Ishikawa (cell line): ENCODE measurements around the gene STEAP3.

Source experiments
- CEBPB ChIP-seq: IDR thresholded peaks from 2 replicates; pipeline ENCODE4 v1.6.1; 2012
- CREB1 ChIP-seq: IDR thresholded peaks from 2 replicates; pipeline ENCODE4 v1.6.1; 2012; ENCODE audit warnings: low read depth
- EGR1 ChIP-seq: IDR thresholded peaks from 2 replicates; pipeline ENCODE4 v1.6.1; 2012
- EP300 ChIP-seq: IDR thresholded peaks from 2 replicates; pipeline ENCODE4 v1.6.1; 2012; ENCODE audit warnings: borderline replicate concordance
- FOXM1 ChIP-seq: IDR thresholded peaks from 2 replicates; pipeline ENCODE4 v1.6.1; 2012; ENCODE audit warnings: low read depth, borderline replicate concordance
- NFIC ChIP-seq: IDR thresholded peaks from 2 replicates; pipeline ENCODE4 v1.6.1; 2012
- RAD21 ChIP-seq: IDR thresholded peaks from 2 replicates; pipeline ENCODE4 v1.6.1; 2012; ENCODE audit warnings: low read depth
- TAF1 ChIP-seq: IDR thresholded peaks from 2 replicates; pipeline ENCODE4 v1.6.1; 2012; ENCODE audit warnings: low read depth, mild to moderate bottlenecking
- TCF12 ChIP-seq: IDR thresholded peaks from 2 replicates; pipeline ENCODE4 v1.6.1; 2012; ENCODE audit warnings: low read depth
- TEAD4 ChIP-seq: IDR thresholded peaks from 2 replicates; pipeline ENCODE4 v1.6.1; 2012
- YY1 ChIP-seq: IDR thresholded peaks from 2 replicates; pipeline ENCODE4 v1.6.1; 2012; ENCODE audit warnings: low read depth
- ZBTB7A ChIP-seq: IDR thresholded peaks from 2 replicates; pipeline ENCODE4 v1.6.1; 2012; ENCODE audit warnings: low read depth
- TF ChIP-seq, protein P1 (sequence below): IDR thresholded peaks from 2 replicates; pipeline ENCODE4 v1.6.1; 2012; ENCODE audit warnings: low read depth, mild to moderate bottlenecking
- TF ChIP-seq, protein P2 (sequence below): IDR thresholded peaks from 2 replicates; pipeline ENCODE4 v1.6.1; 2012
- TF ChIP-seq, protein P3 (sequence below): IDR thresholded peaks from 2 replicates; pipeline ENCODE4 v1.6.1; 2012

STEAP3 gene

DNA sequence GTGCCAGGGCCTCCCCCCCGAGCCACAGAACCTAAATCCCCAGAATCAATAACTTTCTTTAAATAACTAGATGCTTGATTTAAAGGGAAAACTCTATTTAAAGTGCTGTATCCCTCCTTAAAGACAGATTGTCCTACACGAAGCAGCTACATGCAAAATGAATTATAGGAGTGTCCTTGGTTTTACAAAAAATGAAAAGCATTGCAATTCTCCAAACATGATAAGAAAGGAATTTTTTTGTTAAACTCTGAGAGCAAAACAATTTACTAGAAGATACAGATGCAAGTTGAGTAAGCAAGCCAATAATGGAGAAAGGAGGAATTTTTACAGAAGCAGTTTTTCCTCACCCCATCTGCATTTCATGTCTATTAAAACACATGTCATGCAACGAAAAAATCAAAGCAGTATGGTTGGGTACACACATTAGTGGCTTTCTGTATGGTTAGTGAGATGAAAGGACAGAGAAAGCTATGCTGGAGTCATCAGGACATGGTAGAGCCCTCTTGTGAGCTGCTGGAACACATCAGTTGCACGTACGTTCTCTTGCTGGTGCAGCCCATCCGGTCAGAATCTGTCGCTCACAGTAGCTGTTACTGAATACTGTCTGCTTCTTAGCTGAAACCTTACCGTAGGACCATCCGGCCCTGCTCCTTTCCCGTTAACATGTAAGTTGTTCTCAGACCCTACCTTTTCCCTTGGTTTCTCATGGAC, 25.9 kb upstream of the STEAP3 start:
- TF ChIP-seq TCF12: no peak
- TF ChIP-seq CEBPB: no peak
- TF ChIP-seq EGR1: no peak
- no peak for TF ChIP-seq ZBTB7A
- no peak for TF ChIP-seq NFIC
- TF ChIP-seq CREB1: no peak
- TF ChIP-seq, protein P1, sequence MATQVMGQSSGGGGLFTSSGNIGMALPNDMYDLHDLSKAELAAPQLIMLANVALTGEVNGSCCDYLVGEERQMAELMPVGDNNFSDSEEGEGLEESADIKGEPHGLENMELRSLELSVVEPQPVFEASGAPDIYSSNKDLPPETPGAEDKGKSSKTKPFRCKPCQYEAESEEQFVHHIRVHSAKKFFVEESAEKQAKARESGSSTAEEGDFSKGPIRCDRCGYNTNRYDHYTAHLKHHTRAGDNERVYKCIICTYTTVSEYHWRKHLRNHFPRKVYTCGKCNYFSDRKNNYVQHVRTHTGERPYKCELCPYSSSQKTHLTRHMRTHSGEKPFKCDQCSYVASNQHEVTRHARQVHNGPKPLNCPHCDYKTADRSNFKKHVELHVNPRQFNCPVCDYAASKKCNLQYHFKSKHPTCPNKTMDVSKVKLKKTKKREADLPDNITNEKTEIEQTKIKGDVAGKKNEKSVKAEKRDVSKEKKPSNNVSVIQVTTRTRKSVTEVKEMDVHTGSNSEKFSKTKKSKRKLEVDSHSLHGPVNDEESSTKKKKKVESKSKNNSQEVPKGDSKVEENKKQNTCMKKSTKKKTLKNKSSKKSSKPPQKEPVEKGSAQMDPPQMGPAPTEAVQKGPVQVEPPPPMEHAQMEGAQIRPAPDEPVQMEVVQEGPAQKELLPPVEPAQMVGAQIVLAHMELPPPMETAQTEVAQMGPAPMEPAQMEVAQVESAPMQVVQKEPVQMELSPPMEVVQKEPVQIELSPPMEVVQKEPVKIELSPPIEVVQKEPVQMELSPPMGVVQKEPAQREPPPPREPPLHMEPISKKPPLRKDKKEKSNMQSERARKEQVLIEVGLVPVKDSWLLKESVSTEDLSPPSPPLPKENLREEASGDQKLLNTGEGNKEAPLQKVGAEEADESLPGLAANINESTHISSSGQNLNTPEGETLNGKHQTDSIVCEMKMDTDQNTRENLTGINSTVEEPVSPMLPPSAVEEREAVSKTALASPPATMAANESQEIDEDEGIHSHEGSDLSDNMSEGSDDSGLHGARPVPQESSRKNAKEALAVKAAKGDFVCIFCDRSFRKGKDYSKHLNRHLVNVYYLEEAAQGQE: no peak
- TF ChIP-seq TEAD4: no peak
- TF ChIP-seq, protein P2, sequence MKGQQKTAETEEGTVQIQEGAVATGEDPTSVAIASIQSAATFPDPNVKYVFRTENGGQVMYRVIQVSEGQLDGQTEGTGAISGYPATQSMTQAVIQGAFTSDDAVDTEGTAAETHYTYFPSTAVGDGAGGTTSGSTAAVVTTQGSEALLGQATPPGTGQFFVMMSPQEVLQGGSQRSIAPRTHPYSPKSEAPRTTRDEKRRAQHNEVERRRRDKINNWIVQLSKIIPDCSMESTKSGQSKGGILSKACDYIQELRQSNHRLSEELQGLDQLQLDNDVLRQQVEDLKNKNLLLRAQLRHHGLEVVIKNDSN: no peak
- TF ChIP-seq RAD21: no peak
- TF ChIP-seq, protein P3, sequence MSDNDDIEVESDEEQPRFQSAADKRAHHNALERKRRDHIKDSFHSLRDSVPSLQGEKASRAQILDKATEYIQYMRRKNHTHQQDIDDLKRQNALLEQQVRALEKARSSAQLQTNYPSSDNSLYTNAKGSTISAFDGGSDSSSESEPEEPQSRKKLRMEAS: no peak

DNA sequence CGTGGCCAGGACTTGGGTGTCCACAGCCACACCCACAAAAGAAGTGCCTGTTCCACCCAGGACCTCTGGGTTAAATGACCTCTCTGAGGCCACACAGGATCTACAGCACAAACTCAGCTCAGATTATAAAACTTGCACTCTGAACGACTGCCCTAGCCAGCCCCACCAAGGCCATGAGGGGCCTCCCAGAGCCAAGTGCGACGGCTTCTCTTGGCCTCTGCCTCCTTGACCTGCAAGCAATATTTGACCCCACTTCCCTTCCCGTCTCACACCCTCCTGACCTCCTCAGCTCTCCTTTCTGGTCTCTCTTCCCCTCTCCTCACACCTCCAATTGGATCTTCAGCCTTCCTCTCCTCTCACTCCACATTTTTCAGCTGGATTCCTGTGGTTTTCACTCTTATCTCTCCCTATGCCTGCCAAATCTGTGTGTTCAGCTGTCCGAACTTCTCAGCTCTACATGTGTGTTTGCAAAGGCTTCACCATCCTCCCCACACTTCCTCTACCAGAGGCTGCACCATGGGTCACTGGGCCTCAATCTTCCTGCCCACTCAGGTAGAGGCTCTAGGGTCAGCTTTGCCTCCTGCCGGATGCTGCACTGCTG, 25.3 kb upstream of the STEAP3 start:
- TF ChIP-seq TCF12 (no peak), CREB1 (no peak), YY1 (no peak), EP300 (no peak), FOXM1 (no peak), TEAD4 (no peak), EGR1 (no peak)
- TF ChIP-seq, protein P3: no peak
- TF ChIP-seq, protein P2: no peak

DNA sequence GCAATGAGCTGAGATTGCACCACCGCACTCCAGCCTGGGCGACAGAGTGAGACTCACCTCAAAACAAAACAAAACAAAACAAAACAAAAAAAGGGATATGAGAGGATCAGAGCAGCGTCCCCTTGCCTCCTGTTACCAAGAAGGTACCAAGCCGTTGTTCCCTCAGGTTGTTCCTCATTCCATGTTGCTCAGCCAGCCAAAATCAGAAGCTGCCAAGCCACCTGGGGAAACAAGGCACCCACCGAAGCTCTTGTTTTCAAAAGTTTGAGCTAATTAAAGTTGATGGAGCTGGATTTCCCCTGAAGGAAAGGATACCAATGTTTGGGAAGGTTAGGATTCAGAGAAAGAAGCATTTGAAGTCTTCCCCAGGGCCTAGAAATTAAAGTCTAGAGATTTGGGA, 21.8 kb upstream of the STEAP3 start:
- TF ChIP-seq, protein P3: no peak
- TF ChIP-seq TAF1: no peak
- TF ChIP-seq YY1: no peak
- TF ChIP-seq ZBTB7A: no peak
- TF ChIP-seq FOXM1: no peak
- no peak for TF ChIP-seq RAD21
- no peak for TF ChIP-seq TEAD4
- TF ChIP-seq NFIC: no peak
- TF ChIP-seq, protein P1: no peak
- TF ChIP-seq, protein P2: no peak

DNA sequence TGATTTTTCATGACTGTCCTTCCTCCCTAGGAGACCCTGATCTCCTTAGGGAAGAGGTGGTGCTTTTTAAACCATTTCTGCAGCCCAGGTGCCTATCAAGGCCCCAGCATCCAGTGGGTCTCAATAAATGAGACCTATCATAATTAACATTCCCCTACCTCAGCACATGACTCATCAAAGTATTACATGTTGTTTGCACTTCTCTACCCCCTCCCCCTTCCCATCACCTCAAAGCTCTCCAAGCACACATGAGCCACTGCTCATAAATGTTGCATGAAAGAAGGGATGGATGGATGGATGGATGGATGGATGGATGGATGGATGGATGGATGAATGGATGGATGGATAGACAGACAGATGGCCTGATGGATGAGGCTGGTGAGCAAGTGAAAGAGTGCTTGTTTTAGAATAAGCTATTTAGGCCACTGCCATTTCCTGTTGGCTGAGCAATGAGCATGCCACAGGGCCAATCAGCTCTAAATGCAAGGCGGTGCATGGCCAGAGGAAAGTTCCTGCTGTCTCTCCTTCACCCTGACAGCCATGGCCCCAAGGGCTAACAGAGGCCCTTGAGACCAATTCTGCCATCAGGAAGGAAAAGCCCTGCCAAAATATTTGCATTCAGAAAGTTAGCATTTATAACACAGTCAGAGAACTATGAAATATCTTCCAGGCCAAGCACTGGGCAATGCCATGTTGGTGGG, 20.9 kb upstream of the STEAP3 start:
- TF ChIP-seq TCF12: no peak
- no peak for TF ChIP-seq ZBTB7A
- TF ChIP-seq TEAD4: no peak
- TF ChIP-seq, protein P3: no peak
- TF ChIP-seq RAD21: no peak
- no peak for TF ChIP-seq EGR1
- TF ChIP-seq CREB1: no peak
- TF ChIP-seq, protein P2: no peak
- TF ChIP-seq YY1: no peak
- TF ChIP-seq NFIC: no peak
